Sigmoid colon (tissue), 4 donors: ENCODE data around the gene HDAC4.

Experiments used
- CTCF ChIP-seq, 4 experiments: fragments of 450-650 bp in 3 of 4; fragments of 200-600 bp in 1 of 4; IDR thresholded peaks; one replicate each; pipeline ENCODE4 v1.5.1; 2016 to 2019; ENCODE audit warnings: antibody characterized with exemption in 4 of 4, mild to moderate bottlenecking in 3 of 4, moderate library complexity in 2 of 4
- EP300 ChIP-seq, 4 donors: sonication (generic); formaldehyde crosslinking; IDR thresholded peaks; one replicate each; pipeline ENCODE4 v1.6.1; 2017; ENCODE audit warnings: antibody characterized with exemption in 4 of 4

- TF ChIP-seq CTCF (IDR thresholded peaks at IDR 0.05) (no peak), EP300 (IDR thresholded peaks at IDR 0.05) (no peak)
Observed at GRCh38 chr2:239232195-239232578, 168.6 kb downstream of the HDAC4 start.
